Gastrocnemius medialis (tissue), 4 donors: ENCODE measurements around the gene KDM4C.

Source experiments
- POLR2A ChIP-seq, 2 donors: fragments of 450-650 bp; IDR thresholded peaks; one replicate each; pipeline ENCODE4 v1.6.1; 2017; ENCODE audit warnings: antibody characterized with exemption in 2 of 2, mild to moderate bottlenecking in 2 of 2, moderate library complexity in 2 of 2
- TF ChIP-seq, protein P1 (sequence below), 5 experiments: fragments of 450-650 bp in 3 of 5; fragments of 200-600 bp in 2 of 5; sonication (generic) in 2 of 5; IDR thresholded peaks in 4 of 5; conservative IDR thresholded peaks in 1 of 5; 1 replicate in 4 of 5; 2 replicates in 1 of 5; pipeline ENCODE4 v1.5.1; 2016 to 2019; ENCODE audit warnings: antibody characterized with exemption in 5 of 5, mild to moderate bottlenecking in 3 of 5, moderate library complexity in 3 of 5

- TF ChIP-seq, protein P1, sequence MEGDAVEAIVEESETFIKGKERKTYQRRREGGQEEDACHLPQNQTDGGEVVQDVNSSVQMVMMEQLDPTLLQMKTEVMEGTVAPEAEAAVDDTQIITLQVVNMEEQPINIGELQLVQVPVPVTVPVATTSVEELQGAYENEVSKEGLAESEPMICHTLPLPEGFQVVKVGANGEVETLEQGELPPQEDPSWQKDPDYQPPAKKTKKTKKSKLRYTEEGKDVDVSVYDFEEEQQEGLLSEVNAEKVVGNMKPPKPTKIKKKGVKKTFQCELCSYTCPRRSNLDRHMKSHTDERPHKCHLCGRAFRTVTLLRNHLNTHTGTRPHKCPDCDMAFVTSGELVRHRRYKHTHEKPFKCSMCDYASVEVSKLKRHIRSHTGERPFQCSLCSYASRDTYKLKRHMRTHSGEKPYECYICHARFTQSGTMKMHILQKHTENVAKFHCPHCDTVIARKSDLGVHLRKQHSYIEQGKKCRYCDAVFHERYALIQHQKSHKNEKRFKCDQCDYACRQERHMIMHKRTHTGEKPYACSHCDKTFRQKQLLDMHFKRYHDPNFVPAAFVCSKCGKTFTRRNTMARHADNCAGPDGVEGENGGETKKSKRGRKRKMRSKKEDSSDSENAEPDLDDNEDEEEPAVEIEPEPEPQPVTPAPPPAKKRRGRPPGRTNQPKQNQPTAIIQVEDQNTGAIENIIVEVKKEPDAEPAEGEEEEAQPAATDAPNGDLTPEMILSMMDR (IDR thresholded peaks at IDR 0.05 in 4 of 5, conservative IDR thresholded peaks at IDR 0.05 in 1 of 5), result peak in 1 of 5 experiments; percentile 17
- TF ChIP-seq POLR2A (IDR thresholded peaks at IDR 0.05), result no peak
Measured at GRCh38 chr9:6739218-6739617, 18.6 kb upstream of the KDM4C start.
